SW480 (cell line): Measurements from ENCODE around the gene RASSF7.
A peak's percentile ranks its signal among the peaks of the same experiment; 100 is the strongest.

Experiments used
- DNase-seq: peaks from one replicate; pipeline ENCODE4 v3.0.0-alpha.2; 2016; ENCODE audit warnings: low spot score

The RASSF7 gene

DNA sequence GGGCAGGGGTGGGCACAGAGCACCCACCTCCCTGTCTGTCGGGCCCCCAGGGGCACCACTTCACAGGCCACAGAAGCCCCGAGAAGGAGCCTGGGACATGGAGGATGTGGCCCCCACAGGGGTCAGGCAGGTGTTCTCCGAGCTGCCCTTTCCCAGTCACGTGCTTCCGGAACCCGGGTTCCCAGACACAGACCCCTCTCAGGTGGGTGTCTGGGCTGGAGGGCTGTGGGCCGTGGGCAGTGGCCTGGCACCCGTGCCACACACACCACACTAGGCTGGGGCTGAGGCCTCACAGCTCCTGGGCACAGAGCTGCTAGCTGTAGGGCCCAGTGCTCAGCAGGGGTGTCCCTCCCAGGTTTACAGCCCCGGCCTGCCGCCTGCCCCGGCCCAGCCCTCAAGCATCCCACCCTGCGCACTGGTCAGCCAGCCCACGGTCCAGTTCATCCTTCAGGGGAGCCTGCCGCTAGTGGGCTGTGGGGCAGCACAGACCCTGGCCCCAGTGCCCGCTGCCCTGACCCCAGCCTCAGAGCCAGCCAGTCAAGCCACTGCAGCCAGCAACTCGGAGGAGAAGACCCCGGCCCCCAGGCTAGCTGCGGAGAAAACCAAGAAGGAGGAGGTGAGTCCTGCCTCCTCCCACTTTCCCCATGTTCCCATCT is 49.5 kb downstream of the RASSF7 start:
- no peak for DNase-seq

DNA sequence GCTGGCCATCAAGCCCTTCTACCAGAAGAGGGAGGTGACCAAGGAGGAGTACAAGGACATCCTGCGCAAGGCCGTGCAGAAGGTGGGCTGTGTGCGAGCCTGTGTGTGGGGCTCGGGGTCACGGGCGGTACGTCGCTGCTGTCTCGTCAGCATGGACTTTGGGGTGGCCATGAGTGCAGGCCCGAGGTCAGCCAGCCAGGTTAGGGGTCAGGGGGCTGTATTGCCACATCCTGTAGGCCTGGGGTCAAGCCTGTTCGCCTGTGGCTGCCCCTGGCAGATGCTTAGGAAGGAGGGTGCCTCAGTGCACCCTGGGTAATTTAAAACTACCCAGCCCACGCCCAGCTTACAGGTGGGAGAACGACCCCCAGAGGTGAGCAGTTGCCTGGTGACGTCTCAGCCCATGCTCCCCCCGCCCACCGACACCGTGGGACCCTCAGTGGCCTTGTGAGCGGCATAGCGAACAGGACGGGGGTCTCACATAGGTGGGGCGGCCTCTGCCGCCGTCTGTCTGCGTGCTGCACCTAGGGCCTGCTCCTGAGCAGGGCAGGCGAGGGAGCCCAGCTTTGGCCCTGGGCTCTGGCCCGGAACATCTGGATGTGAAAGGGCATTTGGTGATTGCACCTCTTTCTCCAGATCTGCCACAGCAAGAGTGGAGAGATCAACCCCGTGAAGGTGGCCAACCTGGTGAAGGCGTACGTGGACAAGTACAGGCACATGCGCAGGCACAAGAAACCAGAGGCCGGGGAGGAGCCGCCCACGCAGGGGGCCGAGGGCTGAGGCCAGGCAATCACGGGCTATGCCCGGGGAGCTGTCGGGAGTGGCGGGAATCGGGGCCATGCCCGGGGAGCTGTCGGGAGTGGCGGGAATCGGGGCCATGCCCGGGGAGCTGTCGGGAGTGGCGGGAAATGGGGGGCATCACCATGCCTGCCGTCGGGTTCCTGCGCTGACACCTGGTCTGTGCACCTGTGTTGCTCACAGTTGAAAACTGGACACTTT is 50.5 kb downstream of the RASSF7 start:
- no peak for DNase-seq

DNA sequence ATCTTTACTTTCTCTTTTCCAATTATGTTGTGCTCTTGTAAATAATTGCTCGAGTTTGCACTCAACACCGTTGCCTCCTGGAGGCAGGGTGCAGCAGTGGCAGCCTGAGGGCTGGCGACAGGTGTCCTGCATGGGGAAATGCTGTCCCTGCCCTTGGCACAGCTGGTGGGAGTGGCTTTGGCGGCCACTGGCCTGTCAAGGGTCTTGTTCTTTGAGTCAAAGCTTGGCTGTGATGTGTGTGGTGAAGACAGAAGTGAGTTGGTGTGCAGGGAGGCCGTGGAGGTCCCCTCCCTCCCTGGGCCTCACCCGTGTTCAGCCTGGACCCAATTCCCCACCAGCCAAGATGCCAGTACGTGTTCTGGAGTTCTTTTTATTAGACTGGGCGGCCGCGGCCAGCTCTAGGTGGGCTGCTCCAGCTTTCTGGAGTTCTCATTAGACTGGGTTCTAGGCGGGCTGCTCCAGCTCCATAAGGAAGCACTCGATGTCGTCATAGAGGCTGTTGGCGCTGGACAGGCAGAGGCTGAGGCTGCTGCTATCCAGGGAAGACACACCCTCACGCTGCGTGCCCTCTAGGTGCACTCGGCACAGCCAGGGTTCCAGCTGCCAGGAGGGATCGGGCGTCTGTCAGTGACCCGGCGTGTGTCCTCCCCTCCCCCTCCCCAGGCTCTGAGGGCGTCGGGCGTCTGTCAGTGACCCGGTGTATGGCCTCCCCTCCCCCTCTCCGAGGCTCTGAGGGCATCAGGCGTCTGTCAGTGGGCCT is 51.6 kb downstream of the RASSF7 start:
- DNase-seq: peak; percentile 47

DNA sequence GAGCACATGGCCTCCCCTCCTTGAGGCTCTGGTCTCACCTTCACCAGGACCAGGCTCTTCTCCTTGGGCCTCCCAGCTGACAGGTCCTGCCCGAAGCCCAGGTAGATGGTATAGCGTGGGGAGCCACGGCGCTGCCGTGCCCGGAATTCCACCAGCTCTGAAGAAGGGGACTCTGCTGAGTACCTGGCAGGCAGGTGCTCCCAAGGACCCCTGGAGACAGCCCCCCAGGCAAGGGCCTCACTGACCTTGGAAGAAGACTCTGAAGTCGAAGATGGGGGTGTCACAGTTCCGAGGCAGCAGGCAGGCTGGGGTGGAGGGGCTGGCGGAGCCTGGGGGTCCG is 52.2 kb downstream of the RASSF7 start:
- DNase-seq: no peak

DNA sequence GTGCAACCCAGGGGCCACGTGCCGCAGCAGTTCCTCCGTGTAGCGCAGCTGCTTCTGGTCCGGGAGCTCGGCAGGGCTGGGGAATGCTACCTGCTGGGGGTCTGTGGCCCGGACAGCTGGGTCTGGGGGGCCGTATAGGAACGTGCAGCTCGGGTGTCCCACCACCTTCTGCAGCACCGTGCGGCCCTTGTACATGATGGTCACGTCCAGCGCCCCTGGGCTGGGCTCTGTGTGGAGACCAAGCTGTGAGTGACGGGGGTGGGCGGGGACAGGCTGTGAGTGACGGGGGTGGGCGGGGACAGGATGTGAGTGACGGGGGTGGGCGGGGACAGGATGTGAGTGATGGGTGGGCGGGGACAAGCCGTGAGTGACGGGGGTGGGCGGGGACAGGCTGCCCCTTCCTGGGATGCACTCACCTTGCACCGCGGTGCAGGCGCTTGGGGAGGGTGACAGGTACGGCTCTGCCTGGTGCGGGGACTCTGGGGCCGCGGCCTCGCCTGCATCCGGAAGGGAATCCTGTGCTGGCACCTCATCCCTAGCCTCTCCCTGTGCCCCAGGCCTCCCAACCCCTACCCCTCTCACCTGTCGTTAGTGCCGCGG is 52.7 kb downstream of the RASSF7 start:
- DNase-seq: peak; percentile 69
